Right ventricle myocardium superior (tissue), 1 donor: ENCODE data around the gene C3orf80. TPM values are rescaled to one million over a fixed set of nuclear protein-coding genes. Genes with fewer than 3 reads are reported as not detected.

Experiments
- ATAC-seq: fragments of 200-7000 bp; cut with Tn5 transposase; one replicate; pipeline ENCODE4 v1.9.1; 2020; ENCODE audit warnings: mild to moderate bottlenecking; ENCODE audit not compliant: poor library complexity
- DNase-seq: peaks from one replicate; pipeline ENCODE4 v3.0.0-alpha.2; 2020
- intact Hi-C: fragments of 100-400 bp; cut with DNase I; formaldehyde crosslinking; loops from one replicate; pipeline ENCODE4 v1.11.2; 2022
- total RNA-seq: library from RNA; stranded (reverse); fragmentation: NEBNext Ultra II Directional; extraction: Animal tissue kit (Norgen Biotek cat#: 25700); gene quantifications from one replicate; pipeline ENCODE4 v1.2.1, GENCODE V29; 2021
- donor health status: DM: no; HTN: yes; CAD: no; lungs with severe emphysema.

Gene C3orf80
- total RNA-seq, 1 donor from 2014 or later = not detected

- DNase-seq = no peak
- intact Hi-C loops = no loop called here
- ATAC-seq = no peak
Measured at GRCh38 chr3:160265088-160265487, 39.9 kb downstream of the C3orf80 start.

Other genes starting within 250 kb of the C3orf80 start
- gene IL12A, start 236.6 kb upstream of the C3orf80 start, total RNA-seq = 0.91 TPM
- 8.3 TPM for gene IFT80, start 173.8 kb downstream of the C3orf80 start, total RNA-seq
- 19.4 TPM for gene SMC4, start 174.2 kb downstream of the C3orf80 start, total RNA-seq
- gene TRIM59, start 224.4 kb downstream of the C3orf80 start, total RNA-seq = 0.19 TPM